A673 (cell line): ENCODE measurements around the gene AGAP1. TPM values are rescaled to one million over a fixed set of nuclear protein-coding genes. Genes with fewer than 3 reads are reported as not detected.

Source experiments
- BruUV-seq: library from RNA; stranded (reverse); fragments of 400-500 nt; replicated peaks from 2 replicates; lab custom pipeline; 2021; lab: Mats Ljungman, UMichigan
- CTCF ChIA-PET: fragments of 300-600 bp; sonication (Branson Sonifier 250); formaldehyde crosslinking; loops from one replicate; lab custom pipeline; 2022; ENCODE audit warnings: antibody characterized with exemption; lab: Charles Lee
- POLR2A ChIA-PET: fragments of 300-600 bp; sonication (Branson Sonifier 250); formaldehyde crosslinking; loops from one replicate; lab custom pipeline; 2022; ENCODE audit warnings: antibody characterized with exemption; ENCODE audit not compliant: low non-redundant PET; lab: Charles Lee
- DNase-seq: peaks from one replicate; pipeline ENCODE4 v3.0.0-alpha.2; 2015; ENCODE audit warnings: low spot score
- H3K27ac ChIP-seq: fragments of 200-600 bp; sonication (generic); 2 replicates; pipeline ENCODE4 v1.5.1; 2016; ENCODE audit warnings: mixed run types, low read depth, mild to moderate bottlenecking, mixed read lengths, antibody characterized with exemption, low read length; ENCODE audit not compliant: poor library complexity, severe bottlenecking
- H3K27me3 ChIP-seq: fragments of 200-600 bp; sonication (generic); replicated peaks from 2 replicates; pipeline ENCODE4 v1.6.1; 2017; ENCODE audit warnings: mixed run types, low read depth, mild to moderate bottlenecking, mixed read lengths, antibody characterized with exemption, low read length; ENCODE audit not compliant: insufficient read depth, poor library complexity
- H3K36me3 ChIP-seq: fragments of 200-600 bp; sonication (generic); 2 replicates; pipeline ENCODE4 v1.6.1; 2016; ENCODE audit warnings: mixed run types, mild to moderate bottlenecking, mixed read lengths, antibody characterized with exemption, low read length; ENCODE audit not compliant: insufficient read depth, poor library complexity, severe bottlenecking
- H3K4me1 ChIP-seq: fragments of 200-600 bp; sonication (generic); 2 replicates; pipeline ENCODE4 v1.6.1; 2017; ENCODE audit warnings: mixed run types, mild to moderate bottlenecking, mixed read lengths, antibody characterized with exemption, low read length; ENCODE audit not compliant: insufficient read depth, poor library complexity, severe bottlenecking
- H3K4me3 ChIP-seq: fragments of 200-600 bp; sonication (generic); 2 replicates; pipeline ENCODE4 v1.5.1; 2016; ENCODE audit warnings: low read depth, mixed run types, mild to moderate bottlenecking, mixed read lengths, low read length; ENCODE audit not compliant: poor library complexity, severe bottlenecking
- H3K9me3 ChIP-seq: fragments of 200-600 bp; sonication (generic); 2 replicates; pipeline ENCODE4 v1.6.1; 2016; ENCODE audit warnings: mixed run types, low read depth, mild to moderate bottlenecking, mixed read lengths, antibody characterized with exemption, low read length; ENCODE audit not compliant: poor library complexity, severe bottlenecking
- CTCF ChIP-seq: fragments of 300-800, 200-600 bp; sonication (generic); conservative IDR thresholded peaks from 2 replicates; pipeline ENCODE4 v1.5.1; 2017; ENCODE audit warnings: low read depth, mild to moderate bottlenecking, antibody characterized with exemption, low read length, moderate library complexity, mixed read lengths
- EZH2 ChIP-seq: fragments of 200-600 bp; sonication (generic); IDR thresholded peaks from 2 replicates; pipeline ENCODE4 v1.6.1; 2017; ENCODE audit warnings: borderline replicate concordance, low read depth, mild to moderate bottlenecking, mixed read lengths, antibody characterized with exemption, low read length; ENCODE audit not compliant: poor library complexity, severe bottlenecking
- intact Hi-C: fragments of 100-400 bp; cut with micrococcal nuclease; formaldehyde crosslinking; loops from one replicate; pipeline ENCODE4 v1.10.0; 2022; ENCODE audit not compliant: unreplicated experiment
- total RNA-seq: library from RNA; stranded (reverse); gene quantifications from 2 replicates; pipeline ENCODE4 v1.2.3, GENCODE V29; 2021

The AGAP1 gene
- total RNA-seq, 1 experiment from 2014 or later: 25.3 TPM

- BruUV-seq: no TSS peak
- H3K4me1 ChIP-seq: no peaks in the 10 kb centered on the region
- H3K4me3 ChIP-seq: no peak overlapping the region
- intact Hi-C loops: no loop called here
- no peak overlapping the region for H3K27ac ChIP-seq
- ChIA-PET POLR2A (no interaction called here), CTCF (no interaction called here)
- no peaks in the 10 kb centered on the region for H3K27me3 ChIP-seq
- no peak for DNase-seq
- no peak for TF ChIP-seq EZH2
- H3K36me3 ChIP-seq: peaks cover 3% of the 10 kb centered on the region
- H3K9me3 ChIP-seq: no peaks in the 10 kb centered on the region
These were observed 444.1 kb downstream of the AGAP1 start for GRCh38 chr2:235937936-235938335.

GRCh38 chr2:235938611-235939010 is 444.8 kb downstream of the AGAP1 start:
- no TSS peak for BruUV-seq

GRCh38 chr2:235939471-235939870 is 445.6 kb downstream of the AGAP1 start:
- Histone ChIP-seq H3K4me3 (no peak overlapping the region), H3K4me1 (no peaks in the 10 kb centered on the region), H3K9me3 (no peaks in the 10 kb centered on the region), H3K27me3 (no peaks in the 10 kb centered on the region), H3K27ac (no peak overlapping the region), H3K36me3 (peaks cover 3% of the 10 kb centered on the region)
- ChIA-PET CTCF (no interaction called here), POLR2A (no interaction called here)
- BruUV-seq: no TSS peak
- TF ChIP-seq EZH2 (no peak), CTCF (no peak)
- DNase-seq: no peak
- intact Hi-C loops: no loop called here

More at GRCh38 chr2:235938611-235939010, 444.8 kb downstream of the AGAP1 start:
- Histone ChIP-seq H3K4me3 (no peak overlapping the region), H3K9me3 (no peaks in the 10 kb centered on the region), H3K36me3 (peaks cover 3% of the 10 kb centered on the region), H3K27ac (no peak overlapping the region), H3K4me1 (no peaks in the 10 kb centered on the region), H3K27me3 (no peaks in the 10 kb centered on the region)
- ChIA-PET POLR2A (no interaction called here), CTCF (no interaction called here)
- no peak for TF ChIP-seq CTCF
- TF ChIP-seq EZH2: no peak
- no peak for DNase-seq
- intact Hi-C loops: no loop called here

- no peaks in the 10 kb centered on the region for H3K4me1 ChIP-seq
- H3K27me3 ChIP-seq: no peaks in the 10 kb centered on the region
- no peak overlapping the region for H3K4me3 ChIP-seq
- no peak for TF ChIP-seq EZH2
- TF ChIP-seq CTCF: no peak
- intact Hi-C loops: no loop called here
- ChIA-PET POLR2A (no interaction called here), CTCF (no interaction called here)
- BruUV-seq: no TSS peak
- H3K27ac ChIP-seq: no peak overlapping the region
- H3K36me3 ChIP-seq: peaks cover 3% of the 10 kb centered on the region
- DNase-seq: no peak
- H3K9me3 ChIP-seq: no peaks in the 10 kb centered on the region
These were observed 446.5 kb downstream of the AGAP1 start for GRCh38 chr2:235940330-235940729.
